Measurements from ENCODE around the gene COL25A1. TPM values are rescaled to one million over a fixed set of nuclear protein-coding genes. Genes with fewer than 3 reads are reported as not detected.

The COL25A1 gene
- total RNA-seq, 2 experiments from 2014 or later = not detected

- Mint-ChIP-seq H3K4me3 (no peak overlapping the region), H3K27ac (no peak overlapping the region), H3K4me1 (ENCODE audit: low read depth) (no peaks in the 10 kb centered on the region), H3K27me3 (ENCODE audit: low read depth) (peaks cover 24% of the 10 kb centered on the region), H3K36me3 (ENCODE audit: low read depth) (no peaks in the 10 kb centered on the region), H3K9me3 (ENCODE audit: insufficient read depth) (no peaks in the 10 kb centered on the region)
- CTCF ChIA-PET = no interaction called here
- DNase-seq = no peak
- ATAC-seq = no peak
- POLR2A ChIA-PET = no interaction called here
These were observed 489.2 kb downstream of the COL25A1 start for GRCh38 chr4:108813261-108813660.

GRCh38 chr4:108811486-108811885 lies 491.0 kb downstream of the COL25A1 start:
- Mint-ChIP-seq H3K27me3 (ENCODE audit: low read depth) (peaks cover 29% of the 10 kb centered on the region), H3K27ac (no peak overlapping the region), H3K9me3 (ENCODE audit: insufficient read depth) (no peaks in the 10 kb centered on the region), H3K4me1 (ENCODE audit: low read depth) (no peaks in the 10 kb centered on the region), H3K4me3 (no peak overlapping the region), H3K36me3 (ENCODE audit: low read depth) (no peaks in the 10 kb centered on the region)
- ChIA-PET CTCF (no interaction called here), POLR2A (no interaction called here)
- ATAC-seq = no peak
- no peak for DNase-seq

GRCh38 chr4:108810087-108810486 lies 492.4 kb downstream of the COL25A1 start:
- H3K36me3 Mint-ChIP-seq (ENCODE audit: low read depth) = no peaks in the 10 kb centered on the region
- DNase-seq (no peak), ATAC-seq (no peak)
- peaks cover 23% of the 10 kb centered on the region for H3K27me3 Mint-ChIP-seq (ENCODE audit: low read depth)
- POLR2A ChIA-PET = no interaction called here
- no peaks in the 10 kb centered on the region for H3K4me1 Mint-ChIP-seq (ENCODE audit: low read depth)
- H3K27ac Mint-ChIP-seq = no peak overlapping the region
- CTCF ChIA-PET = no interaction called here
- no peak overlapping the region for H3K4me3 Mint-ChIP-seq
- H3K9me3 Mint-ChIP-seq (ENCODE audit: insufficient read depth) = no peaks in the 10 kb centered on the region

GRCh38 chr4:108804648-108805273 lies 497.7 kb downstream of the COL25A1 start:
- ChIA-PET CTCF (no interaction called here), POLR2A (no interaction called here)
- Mint-ChIP-seq H3K36me3 (ENCODE audit: low read depth) (no peaks in the 10 kb centered on the region), H3K4me3 (no peak overlapping the region), H3K27ac (no peak overlapping the region), H3K4me1 (ENCODE audit: low read depth) (no peaks in the 10 kb centered on the region), H3K27me3 (ENCODE audit: low read depth) (peaks cover 6% of the 10 kb centered on the region), H3K9me3 (ENCODE audit: insufficient read depth) (no peaks in the 10 kb centered on the region)
- DNase-seq (no peak), ATAC-seq (no peak)

- DNase-seq = no peak
- ChIA-PET POLR2A (no interaction called here), CTCF (no interaction called here)
- H3K9me3 Mint-ChIP-seq (ENCODE audit: insufficient read depth) = no peaks in the 10 kb centered on the region
- H3K27ac Mint-ChIP-seq = no peak overlapping the region
- H3K27me3 Mint-ChIP-seq (ENCODE audit: low read depth) = no peaks in the 10 kb centered on the region
- H3K4me3 Mint-ChIP-seq = no peak overlapping the region
- ATAC-seq = no peak
- no peaks in the 10 kb centered on the region for H3K36me3 Mint-ChIP-seq (ENCODE audit: low read depth)
- no peaks in the 10 kb centered on the region for H3K4me1 Mint-ChIP-seq (ENCODE audit: low read depth)
These were observed 503.2 kb downstream of the COL25A1 start for GRCh38 chr4:108799306-108799705.

- H3K36me3 Mint-ChIP-seq (ENCODE audit: low read depth) = no peaks in the 10 kb centered on the region
- H3K27me3 Mint-ChIP-seq (ENCODE audit: low read depth) = peaks cover 3% of the 10 kb centered on the region
- ATAC-seq (no peak), DNase-seq (no peak)
- no peaks in the 10 kb centered on the region for H3K9me3 Mint-ChIP-seq (ENCODE audit: insufficient read depth)
- no peak overlapping the region for H3K27ac Mint-ChIP-seq
- H3K4me3 Mint-ChIP-seq = no peak overlapping the region
- ChIA-PET POLR2A (no interaction called here), CTCF (no interaction called here)
- H3K4me1 Mint-ChIP-seq (ENCODE audit: low read depth) = no peaks in the 10 kb centered on the region
These were observed 506.3 kb downstream of the COL25A1 start for GRCh38 chr4:108796173-108796572.

- Mint-ChIP-seq H3K36me3 (ENCODE audit: low read depth) (no peaks in the 10 kb centered on the region), H3K27ac (no peak overlapping the region), H3K9me3 (ENCODE audit: insufficient read depth) (no peaks in the 10 kb centered on the region), H3K4me1 (ENCODE audit: low read depth) (no peaks in the 10 kb centered on the region), H3K4me3 (no peak overlapping the region), H3K27me3 (ENCODE audit: low read depth) (peaks cover 6% of the 10 kb centered on the region)
- ATAC-seq = no peak
- DNase-seq = no peak
- ChIA-PET CTCF (no interaction called here), POLR2A (no interaction called here)
These were observed 506.7 kb downstream of the COL25A1 start for GRCh38 chr4:108795733-108796132.

- ChIA-PET CTCF (no interaction called here), POLR2A (no interaction called here)
- H3K27ac Mint-ChIP-seq = no peak overlapping the region
- ATAC-seq (no peak), DNase-seq (no peak)
- H3K4me3 Mint-ChIP-seq = no peak overlapping the region
- peaks cover 6% of the 10 kb centered on the region for H3K27me3 Mint-ChIP-seq (ENCODE audit: low read depth)
- H3K4me1 Mint-ChIP-seq (ENCODE audit: low read depth) = no peaks in the 10 kb centered on the region
- no peaks in the 10 kb centered on the region for H3K9me3 Mint-ChIP-seq (ENCODE audit: insufficient read depth)
- no peaks in the 10 kb centered on the region for H3K36me3 Mint-ChIP-seq (ENCODE audit: low read depth)
These were observed 508.3 kb downstream of the COL25A1 start for GRCh38 chr4:108794136-108794535.

GRCh38 chr4:108793415-108793814 lies 509.0 kb downstream of the COL25A1 start:
- H3K9me3 Mint-ChIP-seq (ENCODE audit: insufficient read depth) = no peaks in the 10 kb centered on the region

GRCh38 chr4:108788731-108789130 lies 513.7 kb downstream of the COL25A1 start:
- H3K27ac Mint-ChIP-seq = no peak overlapping the region
- no peak overlapping the region for H3K4me3 Mint-ChIP-seq
- no peaks in the 10 kb centered on the region for H3K36me3 Mint-ChIP-seq (ENCODE audit: low read depth)
- no peaks in the 10 kb centered on the region for H3K9me3 Mint-ChIP-seq (ENCODE audit: insufficient read depth)
- H3K27me3 Mint-ChIP-seq (ENCODE audit: low read depth) = peaks cover 6% of the 10 kb centered on the region
- DNase-seq = no peak
- H3K4me1 Mint-ChIP-seq (ENCODE audit: low read depth) = no peaks in the 10 kb centered on the region
- CTCF ChIA-PET = no interaction called here
- no peak for ATAC-seq
- POLR2A ChIA-PET = no interaction called here

More at GRCh38 chr4:108793415-108793814, 509.0 kb downstream of the COL25A1 start:
- CTCF ChIA-PET = no interaction called here
- H3K27ac Mint-ChIP-seq = no peak overlapping the region
- H3K36me3 Mint-ChIP-seq (ENCODE audit: low read depth) = no peaks in the 10 kb centered on the region
- DNase-seq (no peak), ATAC-seq (no peak)
- peaks cover 6% of the 10 kb centered on the region for H3K27me3 Mint-ChIP-seq (ENCODE audit: low read depth)
- H3K4me1 Mint-ChIP-seq (ENCODE audit: low read depth) = no peaks in the 10 kb centered on the region
- H3K4me3 Mint-ChIP-seq = no peak overlapping the region
- POLR2A ChIA-PET = no interaction called here

- H3K9me3 Mint-ChIP-seq (ENCODE audit: insufficient read depth) = no peaks in the 10 kb centered on the region
- POLR2A ChIA-PET = no interaction called here
- CTCF ChIA-PET = no interaction called here
- DNase-seq (no peak), ATAC-seq (no peak)
- H3K27ac Mint-ChIP-seq = no peak overlapping the region
- no peak overlapping the region for H3K4me3 Mint-ChIP-seq
- peaks cover 6% of the 10 kb centered on the region for H3K27me3 Mint-ChIP-seq (ENCODE audit: low read depth)
- no peaks in the 10 kb centered on the region for H3K4me1 Mint-ChIP-seq (ENCODE audit: low read depth)
- H3K36me3 Mint-ChIP-seq (ENCODE audit: low read depth) = no peaks in the 10 kb centered on the region
These were observed 514.7 kb downstream of the COL25A1 start for GRCh38 chr4:108787724-108788123.

GRCh38 chr4:108787106-108787505 lies 515.4 kb downstream of the COL25A1 start:
- H3K4me3 Mint-ChIP-seq = no peak overlapping the region
- ChIA-PET CTCF (no interaction called here), POLR2A (no interaction called here)
- H3K9me3 Mint-ChIP-seq (ENCODE audit: insufficient read depth) = no peaks in the 10 kb centered on the region
- no peak for DNase-seq
- no peak overlapping the region for H3K27ac Mint-ChIP-seq
- no peaks in the 10 kb centered on the region for H3K36me3 Mint-ChIP-seq (ENCODE audit: low read depth)
- no peak for ATAC-seq
- H3K27me3 Mint-ChIP-seq (ENCODE audit: low read depth) = peaks cover 6% of the 10 kb centered on the region
- H3K4me1 Mint-ChIP-seq (ENCODE audit: low read depth) = no peaks in the 10 kb centered on the region

- POLR2A ChIA-PET = no interaction called here
- H3K36me3 Mint-ChIP-seq (ENCODE audit: low read depth) = no peaks in the 10 kb centered on the region
- no peaks in the 10 kb centered on the region for H3K9me3 Mint-ChIP-seq (ENCODE audit: insufficient read depth)
- DNase-seq = no peak
- H3K4me1 Mint-ChIP-seq (ENCODE audit: low read depth) = no peaks in the 10 kb centered on the region
- H3K27ac Mint-ChIP-seq = no peak overlapping the region
- peaks cover 3% of the 10 kb centered on the region for H3K27me3 Mint-ChIP-seq (ENCODE audit: low read depth)
- no peak overlapping the region for H3K4me3 Mint-ChIP-seq
- no peak for ATAC-seq
- CTCF ChIA-PET = no interaction called here
These were observed 516.1 kb downstream of the COL25A1 start for GRCh38 chr4:108786351-108786750.

Measured in activated CD8-positive, alpha-beta T cell treated with anti-CD3 and anti-CD28 coated beads, Interleukin-2, amount 10 ng/mL, durations not matched to agents 7 days and 5 days (primary cell).